ENCODE data around the gene ADISSP. TPM values are rescaled to one million over a fixed set of nuclear protein-coding genes. Genes with fewer than 3 reads are reported as not detected.

The ADISSP gene
- total RNA-seq, 1 donor from 2014 or later, result 34.8 TPM

DNA sequence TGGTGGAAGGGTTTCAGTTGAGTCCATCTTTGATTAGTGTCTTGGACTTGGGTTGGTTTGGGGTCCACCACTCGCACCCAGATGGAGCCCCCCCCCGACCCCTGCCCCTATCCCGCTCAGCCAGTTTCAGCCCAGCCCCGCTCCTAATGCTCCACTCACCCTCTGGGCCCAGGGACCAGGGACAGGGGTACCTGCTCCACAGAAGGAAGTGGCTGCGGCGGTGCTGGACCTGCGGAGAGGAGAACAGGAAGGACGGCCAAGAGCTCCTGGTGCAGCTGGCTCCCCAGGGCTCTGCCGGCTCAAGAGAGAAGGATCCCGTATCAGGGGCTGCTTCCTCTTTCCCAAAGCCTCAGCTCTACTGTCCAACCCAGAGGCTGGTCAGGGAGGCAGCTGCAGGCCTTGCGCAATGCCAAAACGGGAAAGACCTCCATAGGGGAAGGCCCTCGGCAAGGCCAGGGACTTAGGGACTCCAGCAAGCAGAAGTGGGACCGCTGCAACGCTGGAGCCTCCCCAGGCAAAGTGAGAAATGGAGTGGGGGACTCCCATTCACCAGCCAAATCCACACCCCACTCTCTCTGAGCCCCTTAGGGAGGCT is 55.2 kb downstream of the ADISSP start, which contains the start of gene SIGLEC1:
Gene SIGLEC1, minus strand, starts transcription at position 322 of the 595 bp plus-strand sequence. CDS start 5,472 bp downstream, outside the sequence.
- Histone ChIP-seq H3K36me3 (ENCODE audit: control insufficient read depth, insufficient read depth, low read length) (no peaks in the 10 kb centered on the region), H3K27me3 (ENCODE audit: control insufficient read depth, insufficient read depth, low read length) (peaks cover 3% of the 10 kb centered on the region), H3K4me3 (ENCODE audit: low read depth, low read length) (no peak within 1 kb of the TSS)
- TF ChIP-seq, protein P1, sequence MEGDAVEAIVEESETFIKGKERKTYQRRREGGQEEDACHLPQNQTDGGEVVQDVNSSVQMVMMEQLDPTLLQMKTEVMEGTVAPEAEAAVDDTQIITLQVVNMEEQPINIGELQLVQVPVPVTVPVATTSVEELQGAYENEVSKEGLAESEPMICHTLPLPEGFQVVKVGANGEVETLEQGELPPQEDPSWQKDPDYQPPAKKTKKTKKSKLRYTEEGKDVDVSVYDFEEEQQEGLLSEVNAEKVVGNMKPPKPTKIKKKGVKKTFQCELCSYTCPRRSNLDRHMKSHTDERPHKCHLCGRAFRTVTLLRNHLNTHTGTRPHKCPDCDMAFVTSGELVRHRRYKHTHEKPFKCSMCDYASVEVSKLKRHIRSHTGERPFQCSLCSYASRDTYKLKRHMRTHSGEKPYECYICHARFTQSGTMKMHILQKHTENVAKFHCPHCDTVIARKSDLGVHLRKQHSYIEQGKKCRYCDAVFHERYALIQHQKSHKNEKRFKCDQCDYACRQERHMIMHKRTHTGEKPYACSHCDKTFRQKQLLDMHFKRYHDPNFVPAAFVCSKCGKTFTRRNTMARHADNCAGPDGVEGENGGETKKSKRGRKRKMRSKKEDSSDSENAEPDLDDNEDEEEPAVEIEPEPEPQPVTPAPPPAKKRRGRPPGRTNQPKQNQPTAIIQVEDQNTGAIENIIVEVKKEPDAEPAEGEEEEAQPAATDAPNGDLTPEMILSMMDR (IDR thresholded peaks at IDR 0.05; ENCODE audit: insufficient read depth, low read length, poor library complexity, severe bottlenecking), result no peak
- DNase-seq (ENCODE audit: low read depth), result no peak

GRCh38 chr20:3711484-3711941 is 56.0 kb downstream of the ADISSP start:
- peaks cover 3% of the 10 kb centered on the region for H3K27me3 ChIP-seq (ENCODE audit: control insufficient read depth, insufficient read depth, low read length)

GRCh38 chr20:3710703-3711483 is 56.7 kb downstream of the ADISSP start:
- no peak for DNase-seq (ENCODE audit: low read depth)
- Histone ChIP-seq H3K36me3 (ENCODE audit: control insufficient read depth, insufficient read depth, low read length) (no peaks in the 10 kb centered on the region), H3K27me3 (ENCODE audit: control insufficient read depth, insufficient read depth, low read length) (peaks cover 3% of the 10 kb centered on the region), H3K4me3 (ENCODE audit: low read depth, low read length) (no peak overlapping the region)
- TF ChIP-seq, protein P1 (IDR thresholded peaks at IDR 0.05; ENCODE audit: insufficient read depth, low read length, poor library complexity, severe bottlenecking), result peak; percentile 92

More at GRCh38 chr20:3711484-3711941, 56.0 kb downstream of the ADISSP start:
- DNase-seq (ENCODE audit: low read depth), result no peak
- TF ChIP-seq, protein P1 (IDR thresholded peaks at IDR 0.05; ENCODE audit: insufficient read depth, low read length, poor library complexity, severe bottlenecking), result no peak
- H3K4me3 ChIP-seq (ENCODE audit: low read depth, low read length), result no peak overlapping the region
- no peaks in the 10 kb centered on the region for H3K36me3 ChIP-seq (ENCODE audit: control insufficient read depth, insufficient read depth, low read length)

DNA sequence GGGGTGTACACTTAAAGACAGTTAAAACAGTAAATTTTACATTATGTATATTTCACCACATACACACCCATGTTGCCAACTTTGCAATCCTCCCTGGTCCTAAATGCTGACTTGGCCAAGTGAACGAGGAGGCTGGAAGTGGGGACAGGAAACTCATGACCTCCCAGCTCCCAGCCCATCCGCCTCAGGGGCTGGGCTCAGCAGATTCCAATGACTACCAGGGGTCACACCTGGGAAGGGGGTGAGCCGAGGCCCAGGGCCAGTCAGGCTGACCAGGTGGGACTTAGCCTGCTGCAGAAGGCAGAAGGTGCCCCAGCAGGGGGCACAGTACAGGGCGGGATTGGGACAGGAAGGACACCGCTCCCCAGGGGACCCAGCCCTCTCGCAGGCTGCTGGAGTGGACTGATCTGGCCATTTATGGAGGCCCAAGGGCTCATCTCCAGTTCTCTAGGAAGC is 57.5 kb downstream of the ADISSP start:
- TF ChIP-seq, protein P1 (IDR thresholded peaks at IDR 0.05; ENCODE audit: insufficient read depth, low read length, poor library complexity, severe bottlenecking), result no peak
- H3K4me3 ChIP-seq (ENCODE audit: low read depth, low read length), result no peak overlapping the region
- peaks cover 5% of the 10 kb centered on the region for H3K27me3 ChIP-seq (ENCODE audit: control insufficient read depth, insufficient read depth, low read length)
- H3K36me3 ChIP-seq (ENCODE audit: control insufficient read depth, insufficient read depth, low read length), result no peaks in the 10 kb centered on the region
- no peak for DNase-seq (ENCODE audit: low read depth)

DNA sequence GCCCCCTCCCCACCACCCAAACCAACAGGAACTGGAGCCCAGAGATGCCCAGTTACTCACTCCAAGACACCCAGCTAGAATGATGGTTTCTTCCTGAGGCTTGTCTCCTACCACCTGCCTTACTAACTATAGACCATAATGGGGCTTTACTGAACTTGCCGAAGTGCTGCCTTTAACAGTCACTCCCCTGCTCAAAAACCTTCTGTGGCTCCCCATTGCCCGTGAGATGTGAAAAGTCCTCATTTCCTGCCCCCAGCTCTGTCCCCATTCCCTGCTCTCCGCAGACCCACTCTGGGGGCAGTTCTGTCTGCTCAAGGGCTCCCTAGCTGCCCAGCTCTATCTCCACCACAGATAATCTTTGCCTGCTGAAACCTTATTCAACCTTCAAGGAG is 60.0 kb downstream of the ADISSP start:
- no peak overlapping the region for H3K4me3 ChIP-seq (ENCODE audit: low read depth, low read length)

More for the DNA sequence above, 60.0 kb downstream of the ADISSP start:
- peaks cover 12% of the 10 kb centered on the region for H3K27me3 ChIP-seq (ENCODE audit: control insufficient read depth, insufficient read depth, low read length)
- TF ChIP-seq, protein P1 (IDR thresholded peaks at IDR 0.05; ENCODE audit: insufficient read depth, low read length, poor library complexity, severe bottlenecking), result no peak
- no peak for DNase-seq (ENCODE audit: low read depth)
- no peaks in the 10 kb centered on the region for H3K36me3 ChIP-seq (ENCODE audit: control insufficient read depth, insufficient read depth, low read length)

Measured in kidney epithelial cell (primary cell).